HG03354 (cell line): Measurements from ENCODE around the gene DESI2.
A peak's percentile ranks its signal among the peaks of the same experiment; 100 is the strongest.
"Not testable (repeated sequence)": the region's sequence is repeated elsewhere in the genome, so short reads cannot be mapped to it uniquely, and the experiment has no call there.

Experiments
- ATAC-seq: cut with Tn5 transposase; IDR thresholded peaks from one replicate; pipeline ENCODE4 v1.9.1; 2021; ENCODE audit warnings: mild to moderate bottlenecking; ENCODE audit not compliant: unreplicated experiment, poor library complexity, severe bottlenecking

The DESI2 gene

GRCh38 chr1:244699741-244700140, 46.8 kb downstream of the DESI2 start:
- ATAC-seq: no peak

GRCh38 chr1:244700808-244701207, 47.9 kb downstream of the DESI2 start:
- ATAC-seq: no peak

- ATAC-seq: no peak
These were observed 49.7 kb downstream of the DESI2 start for GRCh38 chr1:244702620-244703019.

GRCh38 chr1:244704107-244704506, 51.2 kb downstream of the DESI2 start:
- no peak for ATAC-seq

GRCh38 chr1:244705261-244706234, 52.6 kb downstream of the DESI2 start:
- ATAC-seq: no peak

- no peak for ATAC-seq
These were observed 56.1 kb downstream of the DESI2 start for GRCh38 chr1:244709076-244709475.

- ATAC-seq: no peak
These were observed 56.8 kb downstream of the DESI2 start for GRCh38 chr1:244709476-244710368.

GRCh38 chr1:244710474-244711062, 57.6 kb downstream of the DESI2 start:
- no peak for ATAC-seq

GRCh38 chr1:244712669-244713068, 59.7 kb downstream of the DESI2 start:
- ATAC-seq: no peak

GRCh38 chr1:244713332-244713731, 60.4 kb downstream of the DESI2 start:
- no peak for ATAC-seq

- ATAC-seq: no peak
These were observed 75.0 kb downstream of the DESI2 start for GRCh38 chr1:244727871-244728474.

GRCh38 chr1:244730153-244730933, 77.4 kb downstream of the DESI2 start:
- ATAC-seq: peak; percentile 29

GRCh38 chr1:244730934-244731434, 78.1 kb downstream of the DESI2 start:
- ATAC-seq: no peak

GRCh38 chr1:244731651-244732050, 78.7 kb downstream of the DESI2 start:
- no peak for ATAC-seq

GRCh38 chr1:244732851-244733450, 80.0 kb downstream of the DESI2 start:
- no peak for ATAC-seq

- ATAC-seq: no peak
These were observed 82.5 kb downstream of the DESI2 start for GRCh38 chr1:244735404-244735803.

- ATAC-seq: no peak
These were observed 83.1 kb downstream of the DESI2 start for GRCh38 chr1:244735876-244736561.

- ATAC-seq: not testable (repeated sequence)
These were observed 86.2 kb downstream of the DESI2 start for GRCh38 chr1:244739140-244739539.
